GM19438 (cell line): Measurements from ENCODE around the gene SYNE3.

Experiments used
- ATAC-seq: cut with Tn5 transposase; IDR thresholded peaks from one replicate; pipeline ENCODE4 v1.9.1; 2021; ENCODE audit warnings: low read depth; ENCODE audit not compliant: unreplicated experiment

The SYNE3 gene

DNA sequence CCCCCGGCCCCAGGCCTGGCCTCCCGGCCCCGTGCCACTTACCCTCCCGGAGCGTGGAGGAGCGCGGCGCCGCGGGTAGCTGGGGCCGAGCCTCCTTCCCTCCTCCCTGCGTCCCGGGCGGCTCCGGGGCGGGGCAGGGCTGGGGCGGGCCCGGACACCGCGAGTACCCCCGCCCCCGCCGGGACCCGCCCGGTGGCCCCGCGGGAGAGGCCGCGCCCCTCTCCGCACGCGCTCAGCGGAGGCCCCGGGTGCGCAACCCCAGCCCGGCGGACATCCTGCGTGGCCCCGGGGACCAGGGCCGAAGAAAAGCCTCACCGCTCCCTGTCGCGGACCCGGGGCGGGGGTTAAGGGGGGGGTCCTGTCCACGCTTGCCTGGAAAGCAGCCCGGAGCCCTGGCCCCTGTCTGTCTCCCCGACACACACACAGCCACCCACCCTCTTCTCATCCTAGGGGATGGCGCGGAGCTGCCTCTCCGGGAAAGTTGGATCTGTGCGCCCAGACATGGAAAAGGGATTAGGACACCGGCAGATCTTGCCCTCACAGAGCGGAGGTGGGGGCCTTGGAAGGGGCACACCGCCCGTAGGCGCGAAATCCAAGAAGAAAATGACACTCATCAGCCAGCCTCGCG, at the start of gene SYNE3:
TSS of gene SYNE3 (minus strand) at position 97 of the 628 bp plus-strand sequence. CDS start 40,829 bp downstream, outside the sequence.
- ATAC-seq: peak; percentile 49

- no peak for ATAC-seq
Observed at GRCh38 chr14:95564060-95564459, 47.6 kb upstream of the SYNE3 start.

DNA sequence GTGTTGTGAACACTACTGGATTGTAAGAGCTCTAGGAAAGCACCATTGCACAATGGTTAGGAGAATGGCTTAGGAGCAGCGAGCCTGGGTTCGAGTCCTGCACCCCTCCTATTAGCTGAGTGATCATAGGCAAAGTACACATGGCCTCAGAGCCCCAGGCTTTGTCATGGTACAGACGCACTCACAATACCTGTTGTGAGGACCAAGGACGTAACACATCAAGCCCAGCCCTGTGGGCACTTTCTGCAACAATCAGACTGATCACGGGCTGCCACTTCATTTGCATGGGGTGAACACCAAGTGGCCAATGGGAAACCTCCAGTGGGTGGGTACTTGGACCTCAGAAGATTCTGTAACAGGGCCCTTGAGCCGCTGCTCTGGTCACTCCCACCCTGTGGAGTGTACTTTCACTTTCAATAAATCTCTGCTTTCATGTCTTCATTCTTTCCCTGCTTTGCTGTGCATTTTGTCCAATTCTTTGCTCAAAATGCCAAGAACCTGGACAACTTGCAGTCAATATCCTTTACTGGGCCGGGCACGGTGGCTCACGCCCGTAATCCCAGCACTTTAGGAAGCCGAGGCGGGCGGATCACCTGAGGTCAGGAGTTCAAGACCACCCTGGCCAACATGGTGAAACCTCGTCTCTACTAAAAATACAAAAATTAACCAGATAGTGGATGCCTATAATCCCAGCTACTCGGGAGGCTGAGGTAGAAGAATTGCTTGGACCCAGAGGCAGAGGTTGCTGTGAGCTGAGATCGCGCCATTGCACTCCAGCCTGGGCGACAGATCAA, 46.6 kb upstream of the SYNE3 start:
- no peak for ATAC-seq

DNA sequence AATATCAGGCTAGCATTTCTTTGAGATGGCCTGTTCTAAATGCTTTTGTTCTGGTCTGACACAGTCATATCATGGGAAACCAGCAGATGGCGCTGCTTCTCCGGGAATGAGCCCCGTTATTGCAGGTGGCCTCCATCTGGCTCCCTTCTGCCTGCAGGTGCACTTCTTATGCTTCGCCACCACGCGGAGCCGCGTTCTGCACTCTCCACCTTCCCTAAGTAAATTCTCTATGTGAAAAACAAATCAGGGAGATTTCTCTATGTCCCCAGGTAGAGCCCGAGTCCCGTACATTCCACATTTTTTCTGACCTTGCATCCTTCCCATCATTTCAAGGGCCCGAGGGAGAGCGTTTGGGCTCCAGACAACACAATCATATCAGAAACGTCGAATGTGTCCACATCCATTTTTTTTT, 44.6 kb upstream of the SYNE3 start:
- peak; percentile 89 for ATAC-seq

DNA sequence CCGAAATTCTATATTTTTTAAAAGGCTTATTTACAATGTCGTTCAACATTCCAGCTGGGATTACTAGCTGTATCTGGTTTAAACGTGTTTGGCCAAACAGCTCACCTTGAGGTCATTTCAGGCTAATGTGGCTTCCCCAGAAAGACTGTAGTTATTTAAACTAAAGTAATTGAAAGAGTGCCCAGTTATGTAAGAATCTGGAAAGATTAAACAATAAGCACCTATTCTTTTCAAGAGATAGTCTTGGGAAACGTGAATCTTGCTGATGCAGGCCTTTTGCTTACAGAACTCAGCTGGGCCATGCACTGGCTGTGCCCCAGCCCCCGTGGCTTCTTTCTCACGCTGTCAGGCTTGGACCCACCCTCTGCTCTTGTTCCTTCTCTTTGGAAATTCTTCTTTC, 42.8 kb upstream of the SYNE3 start:
- no peak for ATAC-seq

DNA sequence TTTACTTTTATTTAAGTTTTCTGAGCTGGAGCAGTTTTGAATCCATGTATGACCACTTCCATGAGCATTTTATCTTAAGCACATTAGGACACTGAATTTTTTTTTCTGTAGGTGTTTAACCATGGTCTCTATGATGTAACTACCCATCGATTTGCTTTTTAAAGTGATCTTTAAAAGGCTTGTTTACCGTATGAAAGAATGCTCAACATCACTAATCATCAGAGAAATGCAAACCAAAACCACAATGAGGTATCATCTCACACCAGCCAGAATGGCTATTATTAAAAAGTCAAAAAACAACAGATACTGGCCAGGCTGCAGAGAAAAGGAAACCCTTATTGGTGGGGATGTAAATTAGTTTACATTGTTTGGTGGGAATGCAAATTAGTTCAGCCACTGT, 41.4 kb upstream of the SYNE3 start:
- no peak for ATAC-seq

- no peak for ATAC-seq
Observed at GRCh38 chr14:95557291-95557690, 40.8 kb upstream of the SYNE3 start.

GRCh38 chr14:95555053-95555452, 38.6 kb upstream of the SYNE3 start:
- no peak for ATAC-seq

GRCh38 chr14:95553141-95553540, 36.7 kb upstream of the SYNE3 start:
- no peak for ATAC-seq

GRCh38 chr14:95551435-95551834, 35.0 kb upstream of the SYNE3 start:
- ATAC-seq: no peak

- ATAC-seq: no peak
Observed at GRCh38 chr14:95549656-95550585, 33.5 kb upstream of the SYNE3 start.

GRCh38 chr14:95548328-95548929, 32.0 kb upstream of the SYNE3 start:
- ATAC-seq: no peak

DNA sequence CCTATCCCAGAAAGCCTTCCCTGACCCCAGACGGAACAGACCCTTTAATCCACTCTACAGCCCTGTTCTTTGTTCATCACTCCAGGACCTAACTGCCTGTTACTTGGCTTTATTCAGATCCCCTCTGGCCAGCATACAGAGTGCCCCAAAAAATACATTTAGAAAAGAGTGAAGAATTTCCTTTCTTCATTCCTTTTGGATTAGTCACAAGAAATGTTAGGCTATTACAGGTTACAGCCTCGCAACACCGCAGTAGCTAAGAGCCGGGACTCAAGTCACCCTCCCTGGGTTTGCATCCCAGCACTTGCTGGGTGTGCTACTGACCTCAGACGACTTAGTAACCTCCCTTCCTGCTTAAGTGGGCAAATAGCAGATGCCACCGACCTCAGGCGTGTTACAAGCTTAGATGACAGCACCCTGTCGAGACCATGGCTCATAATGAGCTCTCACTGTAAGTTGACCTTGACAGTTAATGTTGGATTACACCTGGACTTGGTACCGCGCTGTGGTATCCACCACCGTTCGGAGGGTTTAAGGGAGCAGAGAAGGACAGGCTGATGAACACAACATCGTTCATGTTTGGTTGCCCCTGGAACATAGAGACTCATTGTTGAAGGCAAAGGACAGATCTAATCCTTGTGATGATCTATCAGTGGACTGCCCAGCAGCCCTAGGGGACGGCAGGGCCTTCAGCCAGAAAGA, 31.3 kb upstream of the SYNE3 start:
- no peak for ATAC-seq

DNA sequence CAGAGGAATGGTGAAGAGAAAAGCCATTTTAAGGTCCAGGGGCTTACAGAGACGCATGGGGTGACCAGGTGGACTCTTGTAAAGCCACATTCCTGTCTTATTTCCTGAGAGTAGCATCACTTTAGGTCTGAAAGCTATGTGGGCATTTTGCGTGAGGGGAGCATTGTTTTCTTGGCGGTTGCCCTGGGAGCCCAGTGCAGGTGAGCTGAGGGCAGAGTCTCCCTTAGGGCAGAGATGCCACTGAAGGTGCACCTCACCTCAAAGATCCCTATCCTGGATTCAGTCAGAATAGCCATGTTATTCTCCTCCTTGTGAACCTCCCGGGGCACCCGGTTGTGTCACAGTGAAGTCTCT, 30.8 kb upstream of the SYNE3 start:
- ATAC-seq: no peak

DNA sequence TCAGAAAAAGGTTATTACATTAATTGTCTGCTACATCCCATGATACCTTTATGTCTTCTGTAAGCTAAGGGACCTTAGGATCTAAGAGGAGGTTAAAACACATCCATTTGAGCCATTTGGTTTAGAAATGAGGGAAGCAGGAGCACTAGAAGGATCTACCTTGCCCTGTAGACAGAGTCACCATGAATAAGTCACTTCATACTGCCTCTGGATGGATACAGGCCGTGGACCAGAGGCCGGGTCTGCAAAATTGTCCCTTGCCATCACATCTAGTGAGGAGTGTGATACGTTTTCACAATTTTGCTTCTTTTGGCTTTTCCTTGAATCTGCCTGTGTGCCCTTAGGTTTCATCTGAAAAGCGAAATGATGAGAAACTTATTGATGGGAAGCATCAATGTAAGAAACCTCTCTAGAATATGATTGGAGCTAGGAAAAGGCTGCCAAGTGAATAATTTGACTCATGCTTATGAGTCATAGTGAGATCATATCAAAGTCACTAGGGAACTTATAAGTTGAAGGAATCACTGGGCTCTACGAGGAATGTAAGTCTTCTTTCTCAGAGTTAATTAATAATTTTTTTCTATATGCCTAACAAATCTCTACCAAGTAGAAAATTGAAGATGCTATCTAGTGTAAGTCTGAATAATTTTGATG, 29.2 kb upstream of the SYNE3 start:
- ATAC-seq: no peak

DNA sequence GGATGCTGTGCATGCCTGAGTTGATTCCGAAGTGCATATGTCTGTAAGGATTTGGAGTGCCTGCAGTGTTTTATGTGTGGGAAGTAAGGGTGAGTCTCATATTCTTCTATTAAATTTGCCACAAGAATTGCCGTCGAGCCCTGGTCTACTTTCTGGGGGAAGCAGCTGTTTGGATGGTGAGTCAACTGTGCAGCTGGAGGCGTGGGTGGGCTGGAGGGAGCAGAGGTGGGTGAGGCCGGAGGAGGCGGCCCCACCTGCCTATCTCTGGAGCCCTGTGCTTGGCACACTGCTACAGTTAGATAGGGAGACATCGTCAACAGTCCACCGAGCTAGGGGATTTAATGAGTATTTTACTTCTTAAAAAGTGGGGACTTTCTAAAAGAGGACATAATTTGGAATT, 28.1 kb upstream of the SYNE3 start:
- no peak for ATAC-seq

DNA sequence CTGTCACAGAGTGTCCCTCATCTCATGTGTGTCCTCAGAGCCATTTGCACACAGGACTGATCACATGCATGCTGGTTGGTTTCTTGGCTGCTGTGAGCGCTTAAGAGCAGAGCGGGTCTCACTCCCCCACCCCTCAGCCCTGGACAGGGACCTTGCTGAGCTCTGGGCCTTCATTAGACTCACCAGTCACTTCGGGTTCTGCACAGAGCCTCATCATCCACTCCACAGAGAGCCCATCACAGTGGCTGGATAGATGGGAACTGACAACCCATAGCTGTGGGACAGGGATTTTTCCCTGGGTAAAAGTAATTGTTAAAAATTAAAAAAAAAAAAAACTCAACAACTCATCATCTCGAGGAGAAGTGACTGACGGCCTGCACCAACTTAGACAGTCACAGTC, 26.6 kb upstream of the SYNE3 start:
- no peak for ATAC-seq

GRCh38 chr14:95541932-95542930, 25.8 kb upstream of the SYNE3 start:
- no peak for ATAC-seq

- no peak for ATAC-seq
Observed at GRCh38 chr14:95541346-95541745, 24.9 kb upstream of the SYNE3 start.
